ENCODE measurements around the gene EFNA2. TPM values are rescaled to one million over a fixed set of nuclear protein-coding genes. Genes with fewer than 3 reads are reported as not detected.
A peak's percentile ranks its signal among the peaks of the same experiment; 100 is the strongest.

Gene EFNA2
- total RNA-seq, 4 donors from 2014 or later, result 30.5 to 112 (median 40.6) TPM

DNA sequence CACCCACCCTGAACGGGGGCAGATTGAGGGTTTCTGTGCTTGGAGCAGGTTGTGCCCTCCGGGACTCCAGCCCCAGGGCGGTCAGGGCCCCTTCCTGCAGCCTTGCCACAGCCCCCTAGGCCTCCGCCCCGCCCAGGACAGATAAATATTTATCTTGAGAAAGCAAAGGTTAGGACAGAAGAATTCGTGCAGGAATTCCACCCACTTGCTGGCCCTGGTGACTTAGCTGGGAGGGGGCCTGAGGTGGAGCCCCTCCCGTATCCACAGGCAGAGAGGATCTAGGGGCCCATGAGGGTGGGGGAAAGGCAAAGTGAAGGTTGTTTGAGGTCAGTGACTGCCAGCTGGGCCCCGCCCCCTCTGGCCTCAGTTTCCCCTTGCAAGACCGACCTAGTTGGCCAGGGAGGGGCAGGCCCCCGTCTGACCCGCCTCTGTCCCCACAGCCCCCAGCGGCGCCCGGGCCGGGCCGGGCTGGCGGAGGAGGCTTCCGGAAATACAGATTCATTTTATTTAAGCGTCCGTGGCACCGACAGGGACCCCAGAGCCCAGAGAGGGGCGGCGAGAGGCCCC, 32.1 kb upstream of the EFNA2 start:
- TF ChIP-seq POLR2A (IDR thresholded peaks at IDR 0.05) (no peak), POLR2AphosphoS5 (IDR thresholded peaks at IDR 0.05) (peak in 1 of 3 donors; percentile 20)
- H3K4me1 ChIP-seq, result peaks cover 26 to 71% (median 63%) of the 10 kb centered on the region in 4 donors
- peak overlapping the region; percentile 10 to 91 (median 84) for H3K4me3 ChIP-seq
- no peaks in the 10 kb centered on the region for H3K27me3 ChIP-seq
- 33% methylated on average over 18 of the region's 23 CpGs; no CpG with 5 or more reads in 1 of the 2 donors for WGBS, 2 donors (ENCODE audit: low coverage in 1 of 2)
- intact Hi-C loops (cut with DNase I; ENCODE audit: low total_unique reads) (no loop called here), in situ Hi-C loops (cut with MboI; ENCODE audit: low pct_ligation_motif_present in 1 of 4, low pct_unique_long_range_greater_than_20kb in 1 of 4, low sequenced_read_pairs in 3 of 4) (no loop called here)
- H3K36me3 ChIP-seq, result peaks cover 0 to 34% (median 19%) of the 10 kb centered on the region in 4 donors
- H3K27ac ChIP-seq, result peak overlapping the region; percentile 98 to 99 (median 98)
- peak; percentile 74 for DNase-seq
- H3K9me3 ChIP-seq, result no peaks in the 10 kb centered on the region

DNA sequence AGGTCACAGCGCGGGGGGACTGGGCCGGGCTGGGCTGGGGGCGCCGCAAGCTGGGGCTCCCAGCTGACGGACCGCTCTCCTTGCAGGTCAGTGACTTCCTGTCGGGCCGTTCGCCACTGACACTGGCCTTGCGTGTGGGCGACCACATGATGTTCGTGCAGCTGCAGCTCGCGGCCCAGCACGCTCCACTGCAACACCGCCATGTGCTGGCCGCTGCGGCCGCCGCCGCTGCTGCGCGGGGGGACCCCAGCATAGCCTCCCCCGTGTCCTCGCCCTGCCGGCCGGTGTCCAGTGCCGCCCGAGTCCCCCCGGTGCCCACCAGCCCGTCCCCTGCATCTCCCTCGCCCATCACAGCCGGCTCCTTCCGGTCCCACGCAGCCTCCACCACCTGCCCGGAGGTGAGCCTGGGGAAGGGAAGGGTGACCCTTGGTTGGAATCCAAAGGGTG, 31.6 kb upstream of the EFNA2 start:
- peak; percentile 15 to 53 (median 18) for TF ChIP-seq POLR2AphosphoS5 (IDR thresholded peaks at IDR 0.05)
- no peak for TF ChIP-seq POLR2A (IDR thresholded peaks at IDR 0.05)
- Histone ChIP-seq H3K4me1 (peaks cover 31 to 76% (median 69%) of the 10 kb centered on the region in 4 donors), H3K4me3 (peak overlapping the region in 3 of 4 donors; percentile 10 to 91 (median 87)), H3K27me3 (no peaks in the 10 kb centered on the region), H3K36me3 (peaks cover 0 to 34% (median 19%) of the 10 kb centered on the region in 4 donors), H3K9me3 (no peaks in the 10 kb centered on the region), H3K27ac (peak overlapping the region; percentile 98 to 99 (median 98))
- intact Hi-C loops (cut with DNase I; ENCODE audit: low total_unique reads), result no loop called here
- WGBS, 2 donors (ENCODE audit: low coverage in 1 of 2), result 90% methylated on average over 27 of the region's 37 CpGs; no CpG with 5 or more reads in 1 of the 2 donors
- in situ Hi-C loops (cut with MboI; ENCODE audit: low pct_ligation_motif_present in 1 of 4, low pct_unique_long_range_greater_than_20kb in 1 of 4, low sequenced_read_pairs in 3 of 4), result no loop called here
- DNase-seq, result peak; percentile 35

DNA sequence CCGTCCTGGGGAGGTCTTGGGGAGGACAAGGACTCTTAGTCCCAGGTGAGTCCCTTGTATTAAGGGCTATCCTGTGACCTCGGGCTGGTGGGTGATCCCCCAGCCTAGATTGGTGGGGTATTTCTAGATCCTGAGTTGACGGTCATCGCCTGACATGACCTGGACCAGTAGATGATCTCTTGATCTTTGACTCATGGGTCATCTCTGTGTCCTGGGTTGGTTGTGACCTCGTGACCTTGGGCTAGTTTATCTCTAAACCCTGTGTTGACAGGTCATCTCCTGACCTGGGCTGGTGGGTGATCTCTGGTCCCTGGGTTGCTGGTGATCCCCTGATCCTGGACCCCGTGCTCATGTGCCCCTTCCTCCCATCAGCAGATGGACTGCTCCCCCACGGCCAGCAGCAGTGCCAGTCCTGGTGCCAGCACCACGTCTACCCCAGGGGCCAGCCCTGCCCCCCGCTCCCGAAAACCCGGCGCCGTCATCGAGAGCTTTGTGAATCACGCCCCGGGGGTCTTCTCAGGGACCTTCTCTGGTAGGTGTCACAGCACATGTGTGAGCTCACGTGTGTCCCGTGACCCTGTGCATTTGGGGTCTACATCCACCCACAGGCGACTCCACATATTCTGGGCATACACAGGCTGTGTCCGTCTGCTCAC, 31.0 kb upstream of the EFNA2 start:
- WGBS, 2 donors (ENCODE audit: low coverage in 1 of 2), result 85% methylated on average over 18 of the region's 20 CpGs; no CpG with 5 or more reads in 1 of the 2 donors
- Histone ChIP-seq H3K27ac (peak overlapping the region; percentile 98 to 99 (median 98)), H3K9me3 (no peaks in the 10 kb centered on the region), H3K27me3 (no peaks in the 10 kb centered on the region), H3K4me3 (peak overlapping the region in 1 of 4 donors; percentile 87), H3K4me1 (peaks cover 36 to 82% (median 74%) of the 10 kb centered on the region in 4 donors), H3K36me3 (peaks cover 0 to 34% (median 19%) of the 10 kb centered on the region in 4 donors)
- TF ChIP-seq POLR2AphosphoS5 (IDR thresholded peaks at IDR 0.05) (no peak), POLR2A (IDR thresholded peaks at IDR 0.05) (no peak), EP300 (IDR thresholded peaks at IDR 0.05; ENCODE audit: low read depth) (no peak)
- TF ChIP-seq, protein P1, sequence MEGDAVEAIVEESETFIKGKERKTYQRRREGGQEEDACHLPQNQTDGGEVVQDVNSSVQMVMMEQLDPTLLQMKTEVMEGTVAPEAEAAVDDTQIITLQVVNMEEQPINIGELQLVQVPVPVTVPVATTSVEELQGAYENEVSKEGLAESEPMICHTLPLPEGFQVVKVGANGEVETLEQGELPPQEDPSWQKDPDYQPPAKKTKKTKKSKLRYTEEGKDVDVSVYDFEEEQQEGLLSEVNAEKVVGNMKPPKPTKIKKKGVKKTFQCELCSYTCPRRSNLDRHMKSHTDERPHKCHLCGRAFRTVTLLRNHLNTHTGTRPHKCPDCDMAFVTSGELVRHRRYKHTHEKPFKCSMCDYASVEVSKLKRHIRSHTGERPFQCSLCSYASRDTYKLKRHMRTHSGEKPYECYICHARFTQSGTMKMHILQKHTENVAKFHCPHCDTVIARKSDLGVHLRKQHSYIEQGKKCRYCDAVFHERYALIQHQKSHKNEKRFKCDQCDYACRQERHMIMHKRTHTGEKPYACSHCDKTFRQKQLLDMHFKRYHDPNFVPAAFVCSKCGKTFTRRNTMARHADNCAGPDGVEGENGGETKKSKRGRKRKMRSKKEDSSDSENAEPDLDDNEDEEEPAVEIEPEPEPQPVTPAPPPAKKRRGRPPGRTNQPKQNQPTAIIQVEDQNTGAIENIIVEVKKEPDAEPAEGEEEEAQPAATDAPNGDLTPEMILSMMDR (IDR thresholded peaks at IDR 0.05), result no peak
- intact Hi-C loops (cut with DNase I; ENCODE audit: low total_unique reads) (no loop called here), in situ Hi-C loops (cut with MboI; ENCODE audit: low pct_ligation_motif_present in 1 of 4, low pct_unique_long_range_greater_than_20kb in 1 of 4, low sequenced_read_pairs in 3 of 4) (no loop called here)
- DNase-seq, result no peak

DNA sequence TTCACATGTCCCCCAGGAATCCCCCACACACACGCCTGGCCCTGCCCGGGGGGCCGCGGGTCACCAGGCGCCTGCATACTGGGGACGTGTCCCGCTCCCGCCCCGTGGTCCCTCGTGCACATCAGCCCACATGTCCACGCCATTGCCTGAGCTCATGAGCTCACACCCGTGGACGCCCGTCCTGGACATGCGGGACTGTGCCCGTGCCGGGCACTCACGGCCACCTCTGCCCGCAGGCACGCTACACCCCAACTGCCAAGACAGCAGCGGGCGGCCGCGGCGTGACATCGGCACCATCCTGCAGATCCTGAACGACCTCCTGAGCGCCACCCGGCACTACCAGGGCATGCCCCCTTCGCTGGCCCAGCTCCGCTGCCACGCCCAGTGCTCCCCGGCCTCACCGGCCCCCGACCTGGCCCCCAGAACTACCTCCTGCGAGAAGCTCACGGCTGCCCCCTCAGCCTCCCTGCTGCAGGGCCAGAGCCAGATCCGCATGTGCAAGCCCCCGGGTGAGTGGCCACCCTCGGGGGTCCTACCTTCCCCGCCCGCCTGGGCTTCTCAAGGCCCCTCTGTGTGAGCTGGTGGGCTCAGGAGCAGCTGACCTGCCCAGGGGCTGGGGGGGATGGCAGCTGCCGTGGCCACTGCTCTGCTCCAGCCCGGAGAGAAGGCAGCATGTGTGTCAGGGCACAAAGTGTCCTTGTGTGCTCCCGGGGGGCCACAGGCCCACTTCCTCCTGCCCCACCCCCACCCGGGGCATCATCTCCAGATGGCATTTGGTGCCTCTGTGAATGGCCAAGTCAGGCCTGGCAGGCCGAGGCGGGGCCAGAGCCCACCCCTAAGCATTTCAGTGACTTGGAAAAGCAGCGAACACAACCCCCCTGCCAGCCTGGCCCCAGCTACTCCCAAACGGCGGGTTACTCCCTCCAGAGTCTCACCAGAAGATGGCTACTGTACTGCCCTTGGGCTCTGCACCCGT, 30.2 kb upstream of the EFNA2 start:
- Histone ChIP-seq H3K27me3 (no peaks in the 10 kb centered on the region), H3K4me3 (no peak overlapping the region), H3K9me3 (no peaks in the 10 kb centered on the region), H3K36me3 (peaks cover 0 to 34% (median 19%) of the 10 kb centered on the region in 4 donors), H3K27ac (peak overlapping the region; percentile 98 to 99 (median 98)), H3K4me1 (peaks cover 44 to 90% (median 82%) of the 10 kb centered on the region in 4 donors)
- 86% methylated on average over 45 of the region's 52 CpGs; no CpG with 5 or more reads in 1 of the 2 donors for WGBS, 2 donors (ENCODE audit: low coverage in 1 of 2)
- TF ChIP-seq POLR2AphosphoS5 (IDR thresholded peaks at IDR 0.05) (peak in 1 of 3 donors; percentile 37), EP300 (IDR thresholded peaks at IDR 0.05; ENCODE audit: low read depth) (no peak), POLR2A (IDR thresholded peaks at IDR 0.05) (no peak)
- TF ChIP-seq, protein P1 (IDR thresholded peaks at IDR 0.05), result no peak
- intact Hi-C loops (cut with DNase I; ENCODE audit: low total_unique reads), result no loop called here
- DNase-seq, result peak; percentile 19
- in situ Hi-C loops (cut with MboI; ENCODE audit: low pct_ligation_motif_present in 1 of 4, low pct_unique_long_range_greater_than_20kb in 1 of 4, low sequenced_read_pairs in 3 of 4), result no loop called here
